ENCODE results near the gene LEPROT. TPM values are rescaled to one million over a fixed set of nuclear protein-coding genes. Genes with fewer than 3 reads are reported as not detected.
A peak's percentile ranks its signal among the peaks of the same experiment; 100 is the strongest.

LEPROT gene
- total RNA-seq, 1 donor from 2014 or later, result 47.3 TPM

- no peak for DNase-seq (ENCODE audit: low read depth)
- no peak for TF ChIP-seq CTCF (conservative IDR thresholded peaks at IDR 0.05; ENCODE audit: low read depth, low read length)
- H3K4me3 ChIP-seq (ENCODE audit: low read depth, low read length), result no peak overlapping the region
Observed at GRCh38 chr1:65387821-65388220, 32.6 kb upstream of the LEPROT start.

GRCh38 chr1:65388908-65389695 lies 31.4 kb upstream of the LEPROT start:
- TF ChIP-seq CTCF (conservative IDR thresholded peaks at IDR 0.05; ENCODE audit: low read depth, low read length), result no peak
- DNase-seq (ENCODE audit: low read depth), result no peak
- no peak overlapping the region for H3K4me3 ChIP-seq (ENCODE audit: low read depth, low read length)

GRCh38 chr1:65392497-65392896 lies 28.0 kb upstream of the LEPROT start:
- no peak for DNase-seq (ENCODE audit: low read depth)
- TF ChIP-seq CTCF (conservative IDR thresholded peaks at IDR 0.05; ENCODE audit: low read depth, low read length), result no peak
- no peak overlapping the region for H3K4me3 ChIP-seq (ENCODE audit: low read depth, low read length)

- TF ChIP-seq CTCF (conservative IDR thresholded peaks at IDR 0.05; ENCODE audit: low read depth, low read length), result no peak
- no peak for DNase-seq (ENCODE audit: low read depth)
Observed at GRCh38 chr1:65393347-65393746, 27.1 kb upstream of the LEPROT start.

GRCh38 chr1:65393928-65394327 lies 26.5 kb upstream of the LEPROT start:
- DNase-seq (ENCODE audit: low read depth), result no peak
- no peak for TF ChIP-seq CTCF (conservative IDR thresholded peaks at IDR 0.05; ENCODE audit: low read depth, low read length)
- no peak overlapping the region for H3K4me3 ChIP-seq (ENCODE audit: low read depth, low read length)

More at GRCh38 chr1:65393347-65393746, 27.1 kb upstream of the LEPROT start:
- no peak overlapping the region for H3K4me3 ChIP-seq (ENCODE audit: low read depth, low read length)

GRCh38 chr1:65395887-65396612 lies 24.4 kb upstream of the LEPROT start:
- DNase-seq (ENCODE audit: low read depth), result peak; percentile 95
- no peak overlapping the region for H3K4me3 ChIP-seq (ENCODE audit: low read depth, low read length)
- TF ChIP-seq CTCF (conservative IDR thresholded peaks at IDR 0.05; ENCODE audit: low read depth, low read length), result no peak

Measured in epithelial cell of proximal tubule (primary cell).